Measurements from ENCODE around the gene SLC13A4. TPM values are rescaled to one million over a fixed set of nuclear protein-coding genes. Genes with fewer than 3 reads are reported as not detected.

SLC13A4 gene
- total and polyA plus RNA-seq, 2 of the 4 experiments (the other 2 are of a cell fraction): 0.10 TPM; not detected in 1

DNA sequence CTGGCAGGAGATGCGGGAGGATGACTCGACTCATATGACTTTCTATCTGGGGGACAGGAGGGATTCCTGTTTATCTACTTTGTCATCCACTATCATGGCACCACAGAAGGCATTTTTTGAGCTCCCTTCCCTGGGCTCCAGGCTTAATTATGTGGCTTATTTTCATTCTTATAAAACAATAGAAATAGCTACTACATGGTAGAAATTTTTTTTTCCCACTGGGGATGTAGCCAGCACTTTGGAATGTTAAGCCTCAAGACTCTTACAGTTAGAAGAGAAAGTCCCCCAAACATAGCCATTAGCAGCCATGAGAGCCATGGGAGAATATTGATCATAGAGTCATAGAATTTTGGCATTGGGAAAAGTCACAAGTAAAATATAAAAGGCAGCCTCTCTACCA lies 35.3 kb upstream of the SLC13A4 start:
- Histone ChIP-seq H3K4ac (ENCODE audit: low read depth, low read length) (no peak overlapping the region), H3K27me3 (ENCODE audit: control insufficient read depth, insufficient read depth, low read length) (no peaks in the 10 kb centered on the region), H3K9me3 (ENCODE audit: control insufficient read depth, insufficient read depth, low read length) (no peaks in the 10 kb centered on the region), H2BK20ac (ENCODE audit: low read depth, low read length) (0 out of 2 replicates have a peak overlapping the region, but pooled peaks have one; percentile 9), H2BK5ac (ENCODE audit: low read depth, low read length, poor library complexity, severe bottlenecking) (no peak overlapping the region), H2AFZ (replicated peaks; ENCODE audit: low read length, poor library complexity) (no peak overlapping the region), H3K56ac (ENCODE audit: extremely low read depth, insufficient read depth, low read length) (no peak overlapping the region), H3K9ac (ENCODE audit: low read depth, low read length) (no peak overlapping the region), H4K91ac (ENCODE audit: insufficient read depth, low read depth, low read length) (no peak overlapping the region), H4K5ac (ENCODE audit: low read depth, low read length) (no peak overlapping the region), H3K36me3 (ENCODE audit: control insufficient read depth, insufficient read depth, low read length) (no peaks in the 10 kb centered on the region), H3K27ac (ENCODE audit: insufficient read depth, low read length) (no peak overlapping the region), H3K4me1 (ENCODE audit: control insufficient read depth, insufficient read depth, low read length) (peaks cover 13% of the 10 kb centered on the region), H3K14ac (replicated peaks; ENCODE audit: low read depth, low read length) (no peak overlapping the region), H4K8ac (ENCODE audit: low read depth in 2 of 2, low read length in 2 of 2) (no peak overlapping the region), H2AK5ac (ENCODE audit: low read depth, low read length) (no peak overlapping the region), H3K23ac (ENCODE audit: low read depth, low read length) (no peak overlapping the region), H3K4me3 (ENCODE audit: insufficient read depth, low read depth, low read length) (no peak overlapping the region), H3K79me1 (ENCODE audit: low read depth in 1 of 2, low read length in 2 of 2) (no peaks in the 10 kb centered on the region), H3K18ac (ENCODE audit: low read depth, low read length) (no peak overlapping the region), H4K20me1 (ENCODE audit: insufficient read depth, low read length) (no peaks in the 10 kb centered on the region), H2BK120ac (ENCODE audit: low read depth, low read length) (no peak overlapping the region), H3K9me1 (ENCODE audit: insufficient read depth, low read length) (peaks cover 14% of the 10 kb centered on the region), H3K4me2 (ENCODE audit: low read depth, low read length) (no peak overlapping the region), H2BK15ac (ENCODE audit: low read depth, low read length) (no peak overlapping the region), H2AK9ac (replicated peaks; ENCODE audit: low read depth, low read length, poor library complexity) (no peak overlapping the region)
- CTCF ChIA-PET: no interaction called here
- no CpG with 5 or more reads among the region's 2 CpGs for WGBS, 2 experiments (ENCODE audit: extremely low coverage in 2 of 2, insufficient read length in 1 of 2)
- POLR2A ChIA-PET (ENCODE audit: unreplicated experiment): no interaction called here
- DNase-seq: peak; percentile 33
- dilution Hi-C loops (cut with HindIII; ENCODE audit: low sequenced_read_pairs, unreplicated experiment): no loop called here
- no peak for ATAC-seq (ENCODE audit: low read depth)
- no TSS peak for BruUV-seq (replicated peaks)
- in situ Hi-C loops (cut with MboI; ENCODE audit: low sequenced_read_pairs): no loop called here
- TF ChIP-seq, protein P1, sequence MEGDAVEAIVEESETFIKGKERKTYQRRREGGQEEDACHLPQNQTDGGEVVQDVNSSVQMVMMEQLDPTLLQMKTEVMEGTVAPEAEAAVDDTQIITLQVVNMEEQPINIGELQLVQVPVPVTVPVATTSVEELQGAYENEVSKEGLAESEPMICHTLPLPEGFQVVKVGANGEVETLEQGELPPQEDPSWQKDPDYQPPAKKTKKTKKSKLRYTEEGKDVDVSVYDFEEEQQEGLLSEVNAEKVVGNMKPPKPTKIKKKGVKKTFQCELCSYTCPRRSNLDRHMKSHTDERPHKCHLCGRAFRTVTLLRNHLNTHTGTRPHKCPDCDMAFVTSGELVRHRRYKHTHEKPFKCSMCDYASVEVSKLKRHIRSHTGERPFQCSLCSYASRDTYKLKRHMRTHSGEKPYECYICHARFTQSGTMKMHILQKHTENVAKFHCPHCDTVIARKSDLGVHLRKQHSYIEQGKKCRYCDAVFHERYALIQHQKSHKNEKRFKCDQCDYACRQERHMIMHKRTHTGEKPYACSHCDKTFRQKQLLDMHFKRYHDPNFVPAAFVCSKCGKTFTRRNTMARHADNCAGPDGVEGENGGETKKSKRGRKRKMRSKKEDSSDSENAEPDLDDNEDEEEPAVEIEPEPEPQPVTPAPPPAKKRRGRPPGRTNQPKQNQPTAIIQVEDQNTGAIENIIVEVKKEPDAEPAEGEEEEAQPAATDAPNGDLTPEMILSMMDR (conservative IDR thresholded peaks at IDR 0.05; ENCODE audit: low read depth, low read length): no peak
- no peak for TF ChIP-seq SMC3 (IDR thresholded peaks at IDR 0.05; ENCODE audit: low read depth, low read length)
- TF ChIP-seq MAZ (IDR thresholded peaks at IDR 0.05; ENCODE audit: borderline replicate concordance, low read depth, low read length): no peak
- TF ChIP-seq FOS (IDR thresholded peaks at IDR 0.05; ENCODE audit: low read depth, low read length): no peak
- TF ChIP-seq RCOR1 (IDR thresholded peaks at IDR 0.05; ENCODE audit: insufficient replicate concordance, low read length): no peak
- no peak for TF ChIP-seq CEBPB (IDR thresholded peaks at IDR 0.05; ENCODE audit: low read depth, low read length)
- no peak for TF ChIP-seq RFX5 (IDR thresholded peaks at IDR 0.05; ENCODE audit: low read depth, low read length)
- TF ChIP-seq, protein P2, sequence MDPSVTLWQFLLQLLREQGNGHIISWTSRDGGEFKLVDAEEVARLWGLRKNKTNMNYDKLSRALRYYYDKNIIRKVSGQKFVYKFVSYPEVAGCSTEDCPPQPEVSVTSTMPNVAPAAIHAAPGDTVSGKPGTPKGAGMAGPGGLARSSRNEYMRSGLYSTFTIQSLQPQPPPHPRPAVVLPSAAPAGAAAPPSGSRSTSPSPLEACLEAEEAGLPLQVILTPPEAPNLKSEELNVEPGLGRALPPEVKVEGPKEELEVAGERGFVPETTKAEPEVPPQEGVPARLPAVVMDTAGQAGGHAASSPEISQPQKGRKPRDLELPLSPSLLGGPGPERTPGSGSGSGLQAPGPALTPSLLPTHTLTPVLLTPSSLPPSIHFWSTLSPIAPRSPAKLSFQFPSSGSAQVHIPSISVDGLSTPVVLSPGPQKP (IDR thresholded peaks at IDR 0.05; ENCODE audit: borderline replicate concordance, low read depth, low read length): no peak
- TF ChIP-seq BHLHE40 (IDR thresholded peaks at IDR 0.05; ENCODE audit: low read depth, low read length): no peak
- TF ChIP-seq CHD1 (IDR thresholded peaks at IDR 0.05; ENCODE audit: low read depth, low read length): no peak
- TF ChIP-seq RAD21 (IDR thresholded peaks at IDR 0.05; ENCODE audit: low read length): no peak
- no peak for TF ChIP-seq MXI1 (IDR thresholded peaks at IDR 0.05; ENCODE audit: borderline replicate concordance, low read depth, low read length)
- TF ChIP-seq MAFK (IDR thresholded peaks at IDR 0.05; ENCODE audit: low read depth, low read length): no peak
- TF ChIP-seq, protein P3, sequence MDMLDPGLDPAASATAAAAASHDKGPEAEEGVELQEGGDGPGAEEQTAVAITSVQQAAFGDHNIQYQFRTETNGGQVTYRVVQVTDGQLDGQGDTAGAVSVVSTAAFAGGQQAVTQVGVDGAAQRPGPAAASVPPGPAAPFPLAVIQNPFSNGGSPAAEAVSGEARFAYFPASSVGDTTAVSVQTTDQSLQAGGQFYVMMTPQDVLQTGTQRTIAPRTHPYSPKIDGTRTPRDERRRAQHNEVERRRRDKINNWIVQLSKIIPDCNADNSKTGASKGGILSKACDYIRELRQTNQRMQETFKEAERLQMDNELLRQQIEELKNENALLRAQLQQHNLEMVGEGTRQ (IDR thresholded peaks at IDR 0.05; ENCODE audit: low read depth, low read length): no peak
- no peak for TF ChIP-seq NFE2L2 (IDR thresholded peaks at IDR 0.05; ENCODE audit: low read depth, low read length)
- no peak for TF ChIP-seq POLR2A (IDR thresholded peaks at IDR 0.05; ENCODE audit: low read depth, low read length)
- intact Hi-C loops (cut with micrococcal nuclease): no loop called here

All from IMR-90 (cell line).